GM12878 (cell line): Measurements from ENCODE around the gene SHLD3. TPM values are rescaled to one million over a fixed set of nuclear protein-coding genes. Genes with fewer than 3 reads are reported as not detected.

Source experiments
- ATAC-seq: fragments of 200-7000 bp; cut with Tn5 transposase; 3 replicates; pipeline ENCODE4 v1.9.1; 2020; ENCODE audit warnings: mild to moderate bottlenecking, moderate library complexity
- BruUV-seq: library from RNA; stranded (reverse); fragments of 400-500 nt; replicated peaks from 2 replicates; lab custom pipeline; 2021; lab: Mats Ljungman, UMichigan
- CTCF ChIA-PET: fragments of 300-600 bp; sonication (Branson Sonifier 250); formaldehyde crosslinking; extraction: SDS; loops from one replicate; lab custom pipeline; 2021; ENCODE audit warnings: inconsistent platforms; lab: Yijun Ruan, JAX
- POLR2A ChIA-PET: fragments of 350-600 bp; formaldehyde crosslinking; extraction: SDS; loops from one replicate; lab custom pipeline; 2021; ENCODE audit warnings: inconsistent platforms; lab: Charles Lee
- RAD21 ChIA-PET: fragments of 300-600 bp; sonication (Branson Sonifier 250); formaldehyde crosslinking; loops from one replicate; lab custom pipeline; 2023; ENCODE audit warnings: antibody characterized with exemption; ENCODE audit not compliant: unreplicated experiment; lab: Charles Lee
- SMC1A ChIA-PET: fragments of 300-600 bp; sonication (Branson Sonifier 250); formaldehyde crosslinking; loops from one replicate; lab custom pipeline; 2023; ENCODE audit not compliant: unreplicated experiment, uncharacterized antibody; lab: Charles Lee
- DNase-seq: peaks from one replicate; pipeline ENCODE4 v3.0.0-alpha.2; 2011; ENCODE audit warnings: low read depth, low spot score
- FAIRE-seq: peaks from 3 replicates; lab custom pipeline; 2011; peaks lifted over from hg19 to GRCh38; lab: Jason Lieb, UNC
- H2AFZ ChIP-seq: 2 replicates; pipeline ENCODE4 v1.6.0; 2011; ENCODE audit warnings: low read depth, low read length, control low read depth; ENCODE audit not compliant: control insufficient read depth
- H3K27ac ChIP-seq: 2 replicates; pipeline ENCODE4 v1.5.1; 2011; ENCODE audit warnings: control low read depth; ENCODE audit not compliant: control insufficient read depth, insufficient read depth
- H3K27me3 ChIP-seq, 2 experiments: replicated peaks in 1 of 2; 2 replicates each; pipeline versions ENCODE4 v1.6.0 to v1.6.1; 2011; ENCODE audit warnings: low read length in 1 of 2; ENCODE audit not compliant: control insufficient read depth in 2 of 2, insufficient read depth in 2 of 2
- H3K36me3 ChIP-seq, 2 experiments: 2 replicates each; pipeline ENCODE4 v1.5.1; 2011; ENCODE audit warnings: low read length in 1 of 2; ENCODE audit not compliant: control insufficient read depth in 2 of 2, insufficient read depth in 2 of 2
- H3K4me1 ChIP-seq: 2 replicates; pipeline ENCODE4 v1.6.1; 2011; ENCODE audit warnings: mild to moderate bottlenecking, low read length, moderate library complexity, mixed read lengths; ENCODE audit not compliant: control insufficient read depth, insufficient read depth
- H3K4me2 ChIP-seq: 2 replicates; pipeline ENCODE4 v1.6.0; 2011; ENCODE audit warnings: control low read depth; ENCODE audit not compliant: control insufficient read depth, insufficient read depth
- H3K4me3 ChIP-seq: fragments of 200-600 bp; sonication (generic); 2 replicates; pipeline ENCODE4 v1.5.1; 2016
- H3K79me2 ChIP-seq: 2 replicates; pipeline ENCODE4 v1.6.0; 2011; ENCODE audit warnings: low read length; ENCODE audit not compliant: control insufficient read depth, insufficient read depth
- H3K9ac ChIP-seq: 2 replicates; pipeline ENCODE4 v1.8.0; 2011; ENCODE audit warnings: low read length, control low read depth, mixed read lengths; ENCODE audit not compliant: control insufficient read depth, insufficient read depth
- H3K9me3 ChIP-seq: replicated peaks from 3 replicates; pipeline ENCODE4 v1.5.1; 2011; ENCODE audit warnings: mild to moderate bottlenecking, low read length; ENCODE audit not compliant: control insufficient read depth, insufficient read depth
- H4K20me1 ChIP-seq: 2 replicates; pipeline ENCODE4 v1.6.0; 2011; ENCODE audit not compliant: control insufficient read depth, insufficient read depth
- FOXM1 ChIP-seq: IDR thresholded peaks from 2 replicates; pipeline ENCODE4 v1.6.1; 2012; ENCODE audit warnings: low read depth, mild to moderate bottlenecking, inconsistent platforms, low read length, moderate library complexity
- NBN ChIP-seq: fragments of 450-650 bp; IDR thresholded peaks from 2 replicates; pipeline ENCODE4 v1.6.1; 2016
- STAT1 ChIP-seq: fragments of 450-650 bp; conservative IDR thresholded peaks from 2 replicates; pipeline ENCODE4 v1.6.1; 2014; ENCODE audit warnings: antibody characterized with exemption, mild to moderate bottlenecking
- STAT3 ChIP-seq: IDR thresholded peaks from 2 replicates; pipeline ENCODE4 v1.6.1; 2011; ENCODE audit warnings: low read depth, low read length, improper control_type of control experiment
- SUZ12 ChIP-seq: fragments of 200-600 bp; sonication (generic); IDR thresholded peaks from one replicate; pipeline ENCODE4 v1.6.1; 2018; ENCODE audit warnings: antibody characterized with exemption, mild to moderate bottlenecking; ENCODE audit not compliant: unreplicated experiment
- TCF3 ChIP-seq: IDR thresholded peaks from 2 replicates; pipeline ENCODE4 v1.6.1; 2012; ENCODE audit warnings: low read depth, mild to moderate bottlenecking, low read length, borderline replicate concordance; ENCODE audit not compliant: insufficient read depth
- WGBS: methylation state at CpG from one replicate; pipeline ENCODE4 v1.1.6; 2016; ENCODE audit warnings: low lambda C conversion rate; ENCODE audit not compliant: insufficient replicate concordance, insufficient coverage; ENCODE audit errors: missing lambda C conversion rate; 5-methylcytosine and 5-hydroxymethylcytosine counted together
- in situ Hi-C: fragments of 300-500 bp; cut with MboI; formaldehyde crosslinking; loops from 9 replicates; pipeline ENCODE4 v1.14.3; 2018; ENCODE audit warnings: mixed read lengths
- intact Hi-C: fragments of 100-400 bp; cut with micrococcal nuclease; formaldehyde crosslinking; loops from one replicate; pipeline ENCODE4 v1.14.2; 2022; ENCODE audit not compliant: unreplicated experiment
- polyA plus RNA-seq, 11 experiments: library from polyadenylated mRNA; depleted of rRNA in 4 of 11; unstranded in 6 of 11; stranded (reverse) in 5 of 11; fragments of >200 nt; fragmentation: Nextera tagmentation in 4 of 11; fragmentation: Illumina TruSeq in 1 of 11; extraction: Ambion mirVana in 4 of 11; extraction: Trizol in 1 of 11; gene quantifications; 1 replicate in 1 of 11; 2 replicates in 10 of 11; pipeline versions ENCODE4 v1.2.1 to v1.2.3, GENCODE V29; 2011 to 2016; ENCODE audit warnings: inconsistent platforms in 2 of 11, missing spikeins in 2 of 11, low read depth in 1 of 11
- total RNA-seq, 4 experiments: library from RNA; depleted of rRNA in 3 of 4; stranded (reverse); fragments of >200 nt in 3 of 4; fragmentation: Illumina TruSeq in 1 of 4; extraction: Trizol in 1 of 4; gene quantifications; 2 replicates each; pipeline versions ENCODE4 v1.2.1 to v1.2.3, GENCODE V29; 2013 to 2021
- TF ChIP-seq, protein P1 (sequence below): fragments of 450-650 bp; IDR thresholded peaks from 2 replicates; pipeline ENCODE4 v1.6.1; 2016; ENCODE audit warnings: mild to moderate bottlenecking
- TF ChIP-seq, protein P2 (sequence below), 3 experiments: IDR thresholded peaks in 2 of 3; conservative IDR thresholded peaks in 1 of 3; 2 replicates each; pipeline ENCODE4 v1.5.1; 2011; ENCODE audit warnings: low read depth in 3 of 3, low read length in 3 of 3, mild to moderate bottlenecking in 3 of 3, control low read depth in 2 of 3, moderate library complexity in 2 of 3, inconsistent platforms in 1 of 3, mixed read lengths in 1 of 3; ENCODE audit not compliant: control insufficient read depth in 2 of 3, insufficient read depth in 1 of 3; ENCODE audit errors: extremely low read depth in 1 of 3
- TF ChIP-seq, protein P3 (sequence below): IDR thresholded peaks from 2 replicates; pipeline ENCODE4 v1.6.1; 2011; ENCODE audit warnings: mild to moderate bottlenecking, low read depth, low read length, moderate library complexity; ENCODE audit not compliant: insufficient replicate concordance

The SHLD3 gene
- total and polyA plus RNA-seq, 10 of the 15 experiments (the other 5 are each of a cell fraction or from before 2014, with no cell fraction given), result 3.1 to 9.2 (median 5.7) TPM

- TF ChIP-seq, protein P1, sequence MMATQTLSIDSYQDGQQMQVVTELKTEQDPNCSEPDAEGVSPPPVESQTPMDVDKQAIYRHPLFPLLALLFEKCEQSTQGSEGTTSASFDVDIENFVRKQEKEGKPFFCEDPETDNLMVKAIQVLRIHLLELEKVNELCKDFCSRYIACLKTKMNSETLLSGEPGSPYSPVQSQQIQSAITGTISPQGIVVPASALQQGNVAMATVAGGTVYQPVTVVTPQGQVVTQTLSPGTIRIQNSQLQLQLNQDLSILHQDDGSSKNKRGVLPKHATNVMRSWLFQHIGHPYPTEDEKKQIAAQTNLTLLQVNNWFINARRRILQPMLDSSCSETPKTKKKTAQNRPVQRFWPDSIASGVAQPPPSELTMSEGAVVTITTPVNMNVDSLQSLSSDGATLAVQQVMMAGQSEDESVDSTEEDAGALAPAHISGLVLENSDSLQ, result no peak
- TF ChIP-seq STAT3, result no peak
Measured at GRCh38 chr5:65654713-65655112, 29.9 kb downstream of the SHLD3 start (continued).

DNA sequence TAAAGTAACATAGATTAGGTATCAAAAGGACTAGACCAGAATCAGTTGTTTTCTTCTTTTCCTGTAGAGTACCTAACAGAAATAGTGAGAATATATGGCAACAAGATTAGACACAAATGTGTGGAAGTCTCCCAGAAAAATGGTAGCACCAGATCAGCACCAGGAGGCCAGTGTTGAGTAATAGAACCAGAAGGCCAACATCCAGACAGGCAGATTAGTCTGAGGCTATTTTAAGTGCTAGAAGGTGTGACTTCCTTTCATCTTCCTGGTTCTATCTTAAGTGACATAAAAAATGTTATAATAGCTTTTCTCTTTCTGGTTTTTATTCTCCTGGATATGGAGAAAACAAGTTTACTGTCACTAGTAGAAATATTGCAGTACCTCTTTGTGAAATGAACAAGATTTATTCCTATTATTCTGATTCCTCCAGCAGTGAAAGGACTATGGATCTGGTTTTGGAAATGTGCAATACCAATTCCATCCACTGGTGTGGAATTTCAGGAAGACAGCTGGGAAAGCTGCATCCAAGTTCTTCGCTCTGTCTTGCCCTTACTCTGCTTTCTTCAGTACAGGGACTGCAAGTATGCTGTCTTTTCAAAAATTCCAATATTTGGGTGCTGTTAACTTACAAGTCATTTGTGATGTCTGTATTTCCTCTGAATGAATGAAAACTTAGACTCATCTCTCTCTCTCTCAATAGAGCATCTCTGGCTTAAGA is 39.1 kb downstream of the SHLD3 start:
- no TSS peak for BruUV-seq
- POLR2A ChIA-PET, result no interaction called here
- no peaks in the 10 kb centered on the region for H3K79me2 ChIP-seq
- SMC1A ChIA-PET, result interaction anchor here (1.2 to 1.8 kb wide), 2 partner anchors 13 to 14 kb away, joined by 3 to 4 read pairs; no protein-coding TSS in a partner anchor
- ATAC-seq (no peak), FAIRE-seq (no peak)
- H3K9me3 ChIP-seq, result no peaks in the 10 kb centered on the region
- no peaks in the 10 kb centered on the region for H3K4me1 ChIP-seq
- WGBS, result 93% methylated on average over 1 of the region's 1 CpG
- no peak overlapping the region for H3K9ac ChIP-seq
- no peak overlapping the region for H2AFZ ChIP-seq
- no peaks in the 10 kb centered on the region for H4K20me1 ChIP-seq
- TF ChIP-seq NBN (no peak), SUZ12 (no peak), STAT1 (no peak), TCF3 (no peak), FOXM1 (no peak)
- TF ChIP-seq, protein P2, sequence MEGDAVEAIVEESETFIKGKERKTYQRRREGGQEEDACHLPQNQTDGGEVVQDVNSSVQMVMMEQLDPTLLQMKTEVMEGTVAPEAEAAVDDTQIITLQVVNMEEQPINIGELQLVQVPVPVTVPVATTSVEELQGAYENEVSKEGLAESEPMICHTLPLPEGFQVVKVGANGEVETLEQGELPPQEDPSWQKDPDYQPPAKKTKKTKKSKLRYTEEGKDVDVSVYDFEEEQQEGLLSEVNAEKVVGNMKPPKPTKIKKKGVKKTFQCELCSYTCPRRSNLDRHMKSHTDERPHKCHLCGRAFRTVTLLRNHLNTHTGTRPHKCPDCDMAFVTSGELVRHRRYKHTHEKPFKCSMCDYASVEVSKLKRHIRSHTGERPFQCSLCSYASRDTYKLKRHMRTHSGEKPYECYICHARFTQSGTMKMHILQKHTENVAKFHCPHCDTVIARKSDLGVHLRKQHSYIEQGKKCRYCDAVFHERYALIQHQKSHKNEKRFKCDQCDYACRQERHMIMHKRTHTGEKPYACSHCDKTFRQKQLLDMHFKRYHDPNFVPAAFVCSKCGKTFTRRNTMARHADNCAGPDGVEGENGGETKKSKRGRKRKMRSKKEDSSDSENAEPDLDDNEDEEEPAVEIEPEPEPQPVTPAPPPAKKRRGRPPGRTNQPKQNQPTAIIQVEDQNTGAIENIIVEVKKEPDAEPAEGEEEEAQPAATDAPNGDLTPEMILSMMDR (IDR thresholded peaks at IDR 0.05 in 2 of 3, conservative IDR thresholded peaks at IDR 0.05 in 1 of 3; ENCODE audit: control insufficient read depth in 2 of 3, extremely low read depth in 1 of 3, insufficient read depth in 1 of 3, low read depth in 3 of 3, low read length in 3 of 3), result 0 out of 6 replicates have a peak, but pooled peaks of 1 of the 3 experiments have one; percentile 6
- TF ChIP-seq, protein P3, sequence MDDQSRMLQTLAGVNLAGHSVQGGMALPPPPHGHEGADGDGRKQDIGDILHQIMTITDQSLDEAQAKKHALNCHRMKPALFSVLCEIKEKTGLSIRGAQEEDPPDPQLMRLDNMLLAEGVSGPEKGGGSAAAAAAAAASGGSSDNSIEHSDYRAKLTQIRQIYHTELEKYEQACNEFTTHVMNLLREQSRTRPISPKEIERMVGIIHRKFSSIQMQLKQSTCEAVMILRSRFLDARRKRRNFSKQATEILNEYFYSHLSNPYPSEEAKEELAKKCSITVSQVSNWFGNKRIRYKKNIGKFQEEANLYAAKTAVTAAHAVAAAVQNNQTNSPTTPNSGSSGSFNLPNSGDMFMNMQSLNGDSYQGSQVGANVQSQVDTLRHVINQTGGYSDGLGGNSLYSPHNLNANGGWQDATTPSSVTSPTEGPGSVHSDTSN, result no peak
- TF ChIP-seq, all 136 proteins: peak for 1
- H3K4me3 ChIP-seq, result no peak overlapping the region
- in situ Hi-C loops, result no loop called here
- ChIA-PET RAD21 (no interaction called here), CTCF (no interaction called here)
- no peak for DNase-seq
- intact Hi-C loops, result loop anchor here (10.0 kb wide), 1 partner anchor 861 kb away; no protein-coding TSS in a partner anchor
- no peak overlapping the region for H3K4me2 ChIP-seq
- no peak overlapping the region for H3K27ac ChIP-seq
- H3K36me3 ChIP-seq, result peaks cover 0 to 6% of the 10 kb centered on the region in 2 experiments; a peak in 1 of 4 replicates
- no peaks in the 10 kb centered on the region for H3K27me3 ChIP-seq
